ENCODE measurements around the gene SSRP1.

DNA sequence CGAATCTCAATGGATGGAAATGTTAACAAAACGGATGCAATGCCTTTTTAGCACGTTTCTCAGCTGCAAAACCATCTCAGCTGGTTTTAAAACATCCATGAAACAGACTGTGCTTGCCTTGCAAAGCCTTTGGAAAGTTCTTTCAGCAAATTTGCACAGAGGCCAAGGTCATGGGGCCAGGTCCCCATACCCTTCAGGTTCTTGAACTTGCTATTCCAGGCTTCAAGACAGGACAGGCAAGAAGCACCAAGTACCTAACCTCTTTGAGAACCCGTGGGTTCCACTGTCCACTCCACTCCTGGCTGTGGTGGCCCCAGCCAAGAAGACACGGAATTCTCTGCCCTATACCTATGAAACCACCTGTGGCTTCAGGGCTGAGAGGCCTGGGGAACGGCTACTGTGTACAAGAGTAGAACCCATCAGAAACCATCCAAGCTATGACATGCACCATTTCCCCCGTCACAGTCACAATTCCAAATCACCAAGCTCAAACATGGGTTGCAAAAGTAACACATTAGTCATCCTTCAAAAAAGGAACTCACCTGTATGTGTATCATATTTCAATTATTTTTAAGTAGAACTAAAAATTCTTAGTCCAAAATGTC is 27.9 kb downstream of the SSRP1 start:
- TF ChIP-seq, protein P1, sequence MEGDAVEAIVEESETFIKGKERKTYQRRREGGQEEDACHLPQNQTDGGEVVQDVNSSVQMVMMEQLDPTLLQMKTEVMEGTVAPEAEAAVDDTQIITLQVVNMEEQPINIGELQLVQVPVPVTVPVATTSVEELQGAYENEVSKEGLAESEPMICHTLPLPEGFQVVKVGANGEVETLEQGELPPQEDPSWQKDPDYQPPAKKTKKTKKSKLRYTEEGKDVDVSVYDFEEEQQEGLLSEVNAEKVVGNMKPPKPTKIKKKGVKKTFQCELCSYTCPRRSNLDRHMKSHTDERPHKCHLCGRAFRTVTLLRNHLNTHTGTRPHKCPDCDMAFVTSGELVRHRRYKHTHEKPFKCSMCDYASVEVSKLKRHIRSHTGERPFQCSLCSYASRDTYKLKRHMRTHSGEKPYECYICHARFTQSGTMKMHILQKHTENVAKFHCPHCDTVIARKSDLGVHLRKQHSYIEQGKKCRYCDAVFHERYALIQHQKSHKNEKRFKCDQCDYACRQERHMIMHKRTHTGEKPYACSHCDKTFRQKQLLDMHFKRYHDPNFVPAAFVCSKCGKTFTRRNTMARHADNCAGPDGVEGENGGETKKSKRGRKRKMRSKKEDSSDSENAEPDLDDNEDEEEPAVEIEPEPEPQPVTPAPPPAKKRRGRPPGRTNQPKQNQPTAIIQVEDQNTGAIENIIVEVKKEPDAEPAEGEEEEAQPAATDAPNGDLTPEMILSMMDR (conservative IDR thresholded peaks at IDR 0.05; ENCODE audit: low read depth, low read length) = no peak
- TF ChIP-seq POLR2A (IDR thresholded peaks at IDR 0.05; ENCODE audit: low read depth, low read length) (no peak), MAFK (IDR thresholded peaks at IDR 0.05; ENCODE audit: low read depth, low read length) (no peak), SMC3 (IDR thresholded peaks at IDR 0.05; ENCODE audit: low read depth, low read length) (no peak)
